Vagina (tissue), 2 donors: ENCODE measurements around the gene CALM3.

Experiments used
- CTCF ChIP-seq, 3 experiments: fragments of 450-650 bp in 2 of 3; fragments of 200-600 bp in 1 of 3; sonication (generic) in 1 of 3; IDR thresholded peaks; one replicate each; pipeline ENCODE4 v1.5.1; 2017 to 2019; ENCODE audit warnings: antibody characterized with exemption in 3 of 3, mild to moderate bottlenecking in 2 of 3, moderate library complexity in 2 of 3
- POLR2A ChIP-seq, 2 donors: fragments of 450-650 bp; IDR thresholded peaks; one replicate each; pipeline ENCODE4 v1.6.1; 2017; ENCODE audit warnings: antibody characterized with exemption in 2 of 2, mild to moderate bottlenecking in 2 of 2, moderate library complexity in 2 of 2
- POLR2AphosphoS5 ChIP-seq, 2 donors: sonication (generic); formaldehyde crosslinking; IDR thresholded peaks; one replicate each; pipeline ENCODE4 v1.9.0; 2017; ENCODE audit warnings: antibody characterized with exemption in 2 of 2, mild to moderate bottlenecking in 2 of 2, low read depth in 1 of 2; ENCODE audit not compliant: insufficient read depth in 1 of 2

GRCh38 chr19:46596008-46596407, 5.1 kb upstream of the CALM3 start:
- TF ChIP-seq CTCF (IDR thresholded peaks at IDR 0.05) (no peak), POLR2A (IDR thresholded peaks at IDR 0.05) (no peak), POLR2AphosphoS5 (IDR thresholded peaks at IDR 0.05; ENCODE audit: insufficient read depth in 1 of 2, low read depth in 1 of 2) (no peak)
